Glutamatergic neuron (in vitro differentiated cells): ENCODE results near the gene DRICH1. TPM values are rescaled to one million over a fixed set of nuclear protein-coding genes. Genes with fewer than 3 reads are reported as not detected.
"Not testable (repeated sequence)": the region's sequence is repeated elsewhere in the genome, so short reads cannot be mapped to it uniquely, and the experiment has no call there.

Experiments
- DNase-seq: peaks from one replicate; pipeline ENCODE4 v3.0.0; 2022
- H3K27ac Mint-ChIP-seq: one replicate; pipeline ENCODE4 v1.8.0; 2020; ENCODE audit warnings: mild to moderate bottlenecking, mixed read lengths, inconsistent platforms; ENCODE audit not compliant: unreplicated experiment
- H3K27me3 Mint-ChIP-seq: one replicate; pipeline ENCODE4 v1.8.0; 2020; ENCODE audit warnings: mild to moderate bottlenecking, moderate library complexity, mixed read lengths, inconsistent platforms; ENCODE audit not compliant: unreplicated experiment
- H3K36me3 Mint-ChIP-seq: one replicate; pipeline ENCODE4 v1.8.0; 2020; ENCODE audit warnings: mild to moderate bottlenecking, mixed read lengths, inconsistent platforms; ENCODE audit not compliant: unreplicated experiment
- H3K4me1 Mint-ChIP-seq: one replicate; pipeline ENCODE4 v1.8.0; 2020; ENCODE audit warnings: mild to moderate bottlenecking, low read depth, mixed read lengths, inconsistent platforms; ENCODE audit not compliant: unreplicated experiment
- H3K4me3 Mint-ChIP-seq: one replicate; pipeline ENCODE4 v1.8.0; 2020; ENCODE audit warnings: mild to moderate bottlenecking, mixed read lengths, inconsistent platforms; ENCODE audit not compliant: unreplicated experiment
- H3K9me3 Mint-ChIP-seq: one replicate; pipeline ENCODE4 v1.8.0; 2020; ENCODE audit warnings: mild to moderate bottlenecking, moderate library complexity, mixed read lengths, inconsistent platforms; ENCODE audit not compliant: unreplicated experiment
- CTCF ChIP-seq: fragments of 200-600 bp; sonication (generic); IDR thresholded peaks from one replicate; pipeline ENCODE4 v1.5.0; 2021; ENCODE audit not compliant: partially characterized antibody, unreplicated experiment
- long read RNA-seq: library from polyadenylated mRNA; unstranded; transcript quantifications from one replicate; pipeline ENCODE4 v2.0.0, GENCODE V29; 2020; ENCODE audit not compliant: unreplicated experiment
- total RNA-seq: library from RNA; stranded (reverse); fragmentation: NEBNext Ultra II Directional; extraction: Animal tissue kit (Norgen Biotek cat#: 25700); gene quantifications from one replicate; pipeline ENCODE4 v1.2.1, GENCODE V29; 2021; ENCODE audit not compliant: unreplicated experiment

DRICH1 gene, protein sequence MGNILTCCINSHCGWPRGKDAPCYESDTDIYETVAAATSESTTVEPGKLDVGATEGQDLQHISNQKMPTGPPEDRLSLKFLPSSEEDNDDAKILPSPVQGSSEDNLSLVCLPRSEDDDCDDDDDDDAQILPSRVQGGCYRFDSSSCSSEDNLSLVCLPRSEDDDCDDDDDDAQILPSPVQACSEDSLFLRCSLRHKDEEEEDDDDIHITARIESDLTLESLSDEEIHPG
- total RNA-seq = not detected
- long read RNA-seq = 0 reads

DNA sequence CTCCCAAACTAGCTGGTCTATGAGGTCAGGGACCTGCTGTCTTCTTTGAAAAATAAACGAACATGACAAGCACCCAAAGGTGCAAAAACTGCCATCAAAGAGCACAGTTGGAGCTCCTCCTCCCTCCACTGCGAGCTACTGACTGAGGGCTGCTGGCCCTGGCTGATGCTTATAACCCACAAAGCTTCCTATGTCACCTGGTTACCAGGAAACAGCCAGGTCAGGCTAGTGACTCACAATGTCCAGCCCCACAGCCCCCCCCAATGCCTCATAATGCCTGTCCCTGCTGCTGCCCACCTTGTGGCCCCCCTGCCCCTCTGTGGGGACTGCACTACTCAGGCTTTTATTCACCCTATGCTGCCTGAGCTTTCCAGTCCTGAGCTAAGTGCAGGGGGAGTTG, at the start of gene DRICH1:
Gene DRICH1, minus strand, starts transcription at position 144 of the 400 bp plus-strand sequence. CDS start 298 bp downstream, outside the sequence.
- Mint-ChIP-seq H3K4me3 (no peak within 1 kb of the TSS), H3K4me1 (no peaks in the 10 kb centered on the region), H3K27ac (no peak within 1 kb of the TSS), H3K27me3 (peaks cover 2% of the 10 kb centered on the region), H3K36me3 (no peaks in the 10 kb centered on the region), H3K9me3 (no peaks in the 10 kb centered on the region)
- TF ChIP-seq CTCF = no peak
- DNase-seq = no peak

GRCh38 chr22:23681026-23681809, 49.1 kb upstream of the DRICH1 start:
- DNase-seq = no peak
- H3K27me3 Mint-ChIP-seq = peaks cover 9% of the 10 kb centered on the region
- peaks cover 8% of the 10 kb centered on the region for H3K4me1 Mint-ChIP-seq
- H3K36me3 Mint-ChIP-seq = peaks cover 4% of the 10 kb centered on the region
- no peak for TF ChIP-seq CTCF
- H3K27ac Mint-ChIP-seq = no peak overlapping the region
- no peak overlapping the region for H3K4me3 Mint-ChIP-seq
- H3K9me3 Mint-ChIP-seq = peaks cover 8% of the 10 kb centered on the region

DNA sequence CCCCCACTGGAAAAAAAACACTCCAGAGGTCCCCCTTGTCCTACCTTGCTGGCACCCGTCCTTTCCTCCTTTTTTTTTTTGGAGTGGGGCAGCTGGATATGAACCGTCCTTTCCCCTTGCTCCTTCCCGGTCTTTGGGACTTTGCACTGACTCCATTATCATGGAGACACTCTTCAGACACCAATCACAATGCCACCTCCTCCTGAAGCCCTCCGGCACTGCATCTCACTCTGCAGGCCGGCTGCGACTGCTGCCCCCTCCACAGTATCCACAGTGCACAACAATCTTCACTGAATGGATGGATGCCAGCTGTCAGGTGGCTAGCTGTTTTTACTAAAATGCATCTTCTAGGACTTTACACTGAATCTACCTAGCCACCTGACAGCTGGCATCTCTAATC, 46.0 kb upstream of the DRICH1 start:
- peaks cover 8% of the 10 kb centered on the region for H3K4me1 Mint-ChIP-seq
- H3K4me3 Mint-ChIP-seq = peak overlapping the region; percentile 42

DNA sequence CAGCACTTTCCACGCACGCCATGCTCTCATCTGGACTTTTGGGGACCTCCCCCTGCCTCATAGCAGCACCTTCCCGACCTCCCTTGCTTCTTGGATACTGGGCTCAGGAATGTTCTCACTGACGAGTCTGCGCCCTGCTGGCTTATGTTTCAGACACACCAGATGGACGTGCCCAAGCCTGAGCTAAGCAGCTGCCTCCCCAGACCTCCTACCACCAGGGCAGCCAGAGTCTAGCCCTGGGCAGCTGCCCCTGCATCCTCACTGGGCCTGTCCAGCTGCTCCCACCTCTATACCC, 45.5 kb upstream of the DRICH1 start:
- H3K9me3 Mint-ChIP-seq = peaks cover 8% of the 10 kb centered on the region
- H3K4me3 Mint-ChIP-seq = no peak overlapping the region
- H3K36me3 Mint-ChIP-seq = peaks cover 2% of the 10 kb centered on the region
- DNase-seq = no peak
- no peak for TF ChIP-seq CTCF
- H3K4me1 Mint-ChIP-seq = peaks cover 8% of the 10 kb centered on the region
- H3K27ac Mint-ChIP-seq = peak overlapping the region; percentile 39
- peaks cover 12% of the 10 kb centered on the region for H3K27me3 Mint-ChIP-seq

More for the DNA sequence above, 46.0 kb upstream of the DRICH1 start:
- no peak for DNase-seq
- Mint-ChIP-seq H3K27me3 (peaks cover 12% of the 10 kb centered on the region), H3K9me3 (peaks cover 7% of the 10 kb centered on the region), H3K36me3 (peaks cover 4% of the 10 kb centered on the region), H3K27ac (peak overlapping the region; percentile 4)
- TF ChIP-seq CTCF = no peak

DNA sequence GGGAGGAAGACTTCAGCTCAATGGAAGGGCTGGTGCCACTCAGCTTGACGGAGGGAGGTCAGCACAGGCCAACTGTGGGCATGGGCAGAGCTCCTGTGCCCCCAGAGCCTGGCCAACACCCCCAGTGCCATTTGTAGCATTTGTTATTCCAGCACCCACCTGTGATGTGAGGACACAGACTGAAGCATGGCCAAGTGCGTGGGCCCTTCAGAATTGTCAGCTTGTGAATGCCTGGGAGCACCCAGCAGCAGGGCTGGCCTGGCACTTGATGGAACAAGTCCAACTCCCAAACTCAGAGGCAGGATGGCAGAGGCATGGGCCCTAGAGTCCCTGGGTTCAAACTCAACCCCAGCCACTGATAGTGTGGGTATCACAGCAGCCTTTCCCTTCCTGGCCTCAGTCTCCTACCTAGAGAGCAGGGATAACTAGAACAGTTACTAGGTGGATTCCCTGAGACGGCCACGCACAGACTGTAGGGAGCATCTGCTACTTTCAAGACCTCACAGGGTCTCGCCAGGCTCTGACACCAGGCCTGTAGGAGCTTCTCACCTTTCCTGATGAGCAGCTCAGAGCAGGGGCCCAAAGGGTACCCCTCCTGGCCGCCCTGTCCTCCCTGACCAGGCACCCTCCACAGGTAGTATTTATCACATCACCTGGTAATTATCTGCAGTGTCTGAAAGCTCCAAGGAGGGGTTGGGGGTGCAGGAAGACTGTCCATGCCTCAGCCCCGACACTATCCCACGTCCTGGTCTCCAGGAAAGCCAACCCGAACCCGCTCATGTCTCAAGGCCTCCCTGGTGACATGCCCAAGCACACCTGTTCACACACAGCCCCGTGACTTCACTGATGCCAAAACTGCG, 45.0 kb upstream of the DRICH1 start:
- not testable (repeated sequence) for H3K27ac Mint-ChIP-seq, H3K9me3 Mint-ChIP-seq

More for the DNA sequence above, 45.0 kb upstream of the DRICH1 start:
- not testable (repeated sequence) for DNase-seq, H3K36me3 Mint-ChIP-seq, H3K4me3 Mint-ChIP-seq, H3K4me1 Mint-ChIP-seq
- peaks cover 12% of the 10 kb centered on the region for H3K27me3 Mint-ChIP-seq
